SK-N-MC (cell line): ENCODE data around the gene NACAD.

Experiments
- EZH2 ChIP-seq: fragments of 200-600 bp; sonication (generic); IDR thresholded peaks from one replicate; pipeline ENCODE4 v1.6.1; 2017; ENCODE audit warnings: antibody characterized with exemption
- POLR2AphosphoS5 ChIP-seq: IDR thresholded peaks from 2 replicates; pipeline ENCODE4 v1.6.1; 2012; ENCODE audit warnings: mild to moderate bottlenecking, low read depth, low read length, borderline replicate concordance

- no peak for TF ChIP-seq EZH2
- no peak for TF ChIP-seq POLR2AphosphoS5
Measured at GRCh38 chr7:45081670-45081974, 7.1 kb downstream of the NACAD start.
